Astrocyte of the hippocampus (primary cell): ENCODE results near the gene INO80C.

ENCODE experiments used
- DNase-seq: peaks from one replicate; pipeline ENCODE4 v3.0.0; 2011; ENCODE audit warnings: low read depth, low spot score

The INO80C gene

DNA sequence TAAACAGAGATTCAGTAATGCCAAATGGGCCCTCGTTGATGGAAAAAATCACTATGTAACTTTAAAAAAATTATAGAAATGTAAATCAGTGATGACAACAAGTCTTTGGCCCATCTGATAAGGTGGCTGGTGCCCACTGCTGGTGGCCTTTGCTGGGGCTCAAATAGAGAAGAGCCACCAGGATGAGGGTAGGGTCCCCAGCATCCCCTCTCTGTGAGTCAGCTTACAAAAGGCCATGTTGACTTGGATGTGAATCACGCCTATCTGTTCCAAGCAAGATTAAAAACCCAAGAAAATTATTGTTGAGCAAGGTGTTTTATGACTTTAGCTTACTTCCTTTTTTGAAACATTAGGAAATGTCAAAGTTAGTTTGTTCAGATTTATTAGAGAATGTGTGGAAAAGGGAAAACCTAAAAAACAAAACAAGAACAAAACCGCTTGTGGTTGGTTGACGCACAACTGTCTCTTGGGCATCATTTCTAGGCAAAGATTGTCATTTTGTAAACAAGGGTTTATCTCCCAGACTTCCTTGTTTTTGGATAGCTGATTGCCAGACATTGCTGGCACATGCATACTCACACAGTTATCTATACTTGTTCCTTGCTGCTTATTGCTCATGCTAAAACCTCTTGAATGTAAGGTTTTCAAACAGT is 66.9 kb downstream of the INO80C start:
- DNase-seq, result no peak

DNA sequence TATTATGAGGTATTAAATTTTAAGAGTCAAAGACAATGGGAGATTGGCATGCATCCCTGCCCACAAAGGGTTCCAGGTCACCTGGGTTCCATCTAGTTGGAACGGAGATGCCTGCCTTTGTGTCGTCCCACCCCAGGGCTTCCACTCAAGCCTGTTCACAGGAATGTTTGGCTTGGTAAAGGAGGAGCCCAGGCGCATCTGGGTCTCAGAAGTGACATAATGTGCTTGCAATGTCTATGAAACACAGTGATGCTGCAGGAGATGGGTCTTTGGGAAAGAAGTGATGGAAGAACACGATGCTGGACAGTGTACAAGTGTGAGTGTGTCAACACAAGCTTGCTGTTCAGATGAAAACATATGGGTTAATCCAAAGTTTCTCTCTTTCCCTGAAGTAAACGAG is 71.0 kb downstream of the INO80C start:
- no peak for DNase-seq

DNA sequence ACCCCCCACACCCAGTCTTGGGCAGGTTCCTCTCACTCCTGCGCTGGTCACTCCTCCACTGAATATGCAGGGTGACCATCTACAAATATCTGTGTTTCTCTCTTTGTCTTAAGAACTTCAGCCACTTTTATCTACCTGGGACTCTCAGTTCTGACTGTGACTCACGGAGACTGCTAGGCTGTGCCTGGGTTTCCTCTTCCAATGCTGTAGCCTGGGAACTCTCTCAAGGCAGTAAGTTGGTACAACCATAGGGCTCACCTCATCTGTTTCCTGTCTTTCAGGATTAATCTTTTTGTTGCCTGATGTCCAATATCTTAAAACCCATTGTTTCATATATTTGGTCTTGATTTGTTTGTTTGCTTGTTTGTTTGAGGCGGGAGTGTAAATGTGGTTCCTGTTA is 73.4 kb downstream of the INO80C start:
- DNase-seq, result no peak

DNA sequence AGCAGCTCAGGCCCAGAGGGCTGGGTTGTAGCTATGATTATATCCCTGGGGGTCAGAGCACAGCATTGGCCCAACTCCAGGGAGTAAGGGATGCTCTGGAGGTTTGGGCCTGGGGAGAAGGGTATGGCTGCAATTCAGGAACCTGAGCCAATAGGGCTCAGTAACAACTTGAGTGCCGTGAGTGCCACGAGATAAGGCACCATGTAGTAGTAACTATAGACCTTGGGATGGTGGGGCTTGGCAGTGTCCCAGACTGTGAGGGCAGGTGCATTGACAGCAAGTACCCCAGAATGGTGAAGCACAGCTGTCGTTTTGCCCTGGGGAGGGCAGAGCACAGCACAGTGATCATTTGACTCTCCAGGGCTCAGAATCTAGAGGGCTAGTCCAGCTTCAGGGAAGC is 75.5 kb downstream of the INO80C start:
- DNase-seq, result no peak

DNA sequence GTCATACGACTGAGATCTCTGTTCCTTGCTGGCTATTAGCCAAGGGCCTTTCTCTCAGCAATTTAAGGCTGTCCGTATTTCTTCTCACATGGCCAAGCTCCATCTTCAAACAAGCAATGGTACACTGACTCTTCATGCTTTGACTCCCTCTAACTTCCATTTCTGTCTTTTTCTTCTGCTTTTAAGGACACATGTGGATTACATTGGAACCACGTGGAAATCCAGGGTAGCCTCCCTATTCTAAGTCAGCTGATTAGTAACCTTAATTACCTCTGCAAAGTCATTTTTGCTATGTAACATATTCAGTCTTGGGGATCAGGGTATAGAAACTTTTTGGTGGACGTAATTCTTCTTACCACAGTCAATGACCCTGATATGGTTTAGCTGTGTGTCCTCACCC is 79.2 kb downstream of the INO80C start:
- no peak for DNase-seq
